GM12874 (cell line): ENCODE results near the gene AMHR2.

Experiments
- TF ChIP-seq, protein P1 (sequence below): IDR thresholded peaks from 2 replicates; pipeline ENCODE4 v1.5.1; 2011; ENCODE audit warnings: low read depth, mild to moderate bottlenecking, control low read depth, low read length, moderate library complexity; ENCODE audit not compliant: insufficient read depth

AMHR2 gene

DNA sequence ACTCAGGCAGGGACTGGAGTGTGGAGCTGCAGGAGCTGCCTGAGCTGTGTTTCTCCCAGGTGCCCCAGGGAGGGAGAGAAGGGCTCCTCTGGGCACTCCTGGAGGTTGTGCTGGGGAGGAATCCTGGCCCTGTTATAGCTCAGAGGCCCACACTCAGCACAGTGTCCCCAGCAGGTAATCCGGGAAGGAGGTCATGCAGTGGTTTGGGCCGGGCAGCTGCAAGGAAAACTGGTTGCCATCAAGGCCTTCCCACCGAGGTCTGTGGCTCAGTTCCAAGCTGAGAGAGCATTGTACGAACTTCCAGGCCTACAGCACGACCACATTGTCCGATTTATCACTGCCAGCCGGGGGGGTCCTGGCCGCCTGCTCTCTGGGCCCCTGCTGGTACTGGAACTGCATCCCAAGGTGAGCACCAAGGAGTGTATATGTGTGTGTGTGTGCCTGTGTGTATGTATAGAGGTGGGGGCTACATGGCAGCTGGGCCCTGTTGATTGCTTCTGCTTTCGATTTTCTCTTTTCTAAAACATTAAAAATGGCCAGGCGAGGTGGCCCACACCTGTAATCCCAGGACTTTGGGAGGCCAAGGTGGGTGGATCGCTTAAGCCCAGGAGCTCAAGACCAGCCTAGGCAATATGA is 2.0 kb downstream of the AMHR2 start:
- TF ChIP-seq, protein P1, sequence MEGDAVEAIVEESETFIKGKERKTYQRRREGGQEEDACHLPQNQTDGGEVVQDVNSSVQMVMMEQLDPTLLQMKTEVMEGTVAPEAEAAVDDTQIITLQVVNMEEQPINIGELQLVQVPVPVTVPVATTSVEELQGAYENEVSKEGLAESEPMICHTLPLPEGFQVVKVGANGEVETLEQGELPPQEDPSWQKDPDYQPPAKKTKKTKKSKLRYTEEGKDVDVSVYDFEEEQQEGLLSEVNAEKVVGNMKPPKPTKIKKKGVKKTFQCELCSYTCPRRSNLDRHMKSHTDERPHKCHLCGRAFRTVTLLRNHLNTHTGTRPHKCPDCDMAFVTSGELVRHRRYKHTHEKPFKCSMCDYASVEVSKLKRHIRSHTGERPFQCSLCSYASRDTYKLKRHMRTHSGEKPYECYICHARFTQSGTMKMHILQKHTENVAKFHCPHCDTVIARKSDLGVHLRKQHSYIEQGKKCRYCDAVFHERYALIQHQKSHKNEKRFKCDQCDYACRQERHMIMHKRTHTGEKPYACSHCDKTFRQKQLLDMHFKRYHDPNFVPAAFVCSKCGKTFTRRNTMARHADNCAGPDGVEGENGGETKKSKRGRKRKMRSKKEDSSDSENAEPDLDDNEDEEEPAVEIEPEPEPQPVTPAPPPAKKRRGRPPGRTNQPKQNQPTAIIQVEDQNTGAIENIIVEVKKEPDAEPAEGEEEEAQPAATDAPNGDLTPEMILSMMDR = no peak

DNA sequence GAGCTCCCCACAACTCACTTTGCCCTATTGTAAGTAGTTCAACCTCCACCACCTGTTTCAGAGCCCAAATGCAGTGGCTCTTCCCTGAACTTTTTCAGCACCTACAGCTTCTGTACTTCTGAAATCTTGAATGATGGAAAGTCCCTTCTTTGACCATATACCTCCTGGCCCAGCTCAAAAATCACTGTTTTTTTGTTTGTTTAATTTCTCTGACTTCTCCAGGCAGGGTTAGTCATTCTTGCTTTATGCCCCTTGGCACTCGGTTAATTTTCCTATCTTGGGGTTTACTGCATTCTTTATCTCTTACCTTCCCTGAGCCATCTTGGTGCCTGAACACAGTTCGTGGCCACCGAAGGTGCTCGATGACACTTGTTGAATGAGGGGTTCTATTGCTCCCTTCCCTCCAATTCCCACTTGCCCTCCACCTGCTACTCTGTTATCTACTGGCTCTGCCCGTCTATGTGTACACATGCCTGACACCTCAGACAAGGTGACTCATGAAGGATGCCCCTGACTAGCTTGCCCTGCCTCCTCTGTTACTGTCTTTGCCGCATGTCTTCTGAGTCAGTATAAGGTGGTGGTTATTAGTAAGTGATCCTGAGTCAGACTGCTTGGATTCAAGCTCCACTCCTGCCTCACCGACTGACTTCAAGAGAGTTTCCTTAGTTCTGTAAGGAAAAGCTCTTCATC is 4.4 kb downstream of the AMHR2 start:
- TF ChIP-seq, protein P1 = no peak

- TF ChIP-seq, protein P1 = no peak
These were observed 5.1 kb downstream of the AMHR2 start for GRCh38 chr12:53428741-53429140.

- TF ChIP-seq, protein P1 = no peak
These were observed 6.5 kb downstream of the AMHR2 start for GRCh38 chr12:53430116-53430515.

DNA sequence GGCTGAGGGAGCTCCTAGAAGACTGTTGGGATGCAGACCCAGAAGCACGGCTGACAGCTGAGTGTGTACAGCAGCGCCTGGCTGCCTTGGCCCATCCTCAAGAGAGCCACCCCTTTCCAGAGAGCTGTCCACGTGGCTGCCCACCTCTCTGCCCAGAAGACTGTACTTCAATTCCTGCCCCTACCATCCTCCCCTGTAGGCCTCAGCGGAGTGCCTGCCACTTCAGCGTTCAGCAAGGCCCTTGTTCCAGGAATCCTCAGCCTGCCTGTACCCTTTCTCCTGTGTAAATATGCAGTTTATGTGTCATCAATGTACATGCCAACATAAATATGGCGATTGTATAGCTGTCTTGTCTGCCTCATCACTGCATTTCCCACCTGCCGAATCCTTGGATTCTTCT is 7.5 kb downstream of the AMHR2 start:
- TF ChIP-seq, protein P1 = no peak

DNA sequence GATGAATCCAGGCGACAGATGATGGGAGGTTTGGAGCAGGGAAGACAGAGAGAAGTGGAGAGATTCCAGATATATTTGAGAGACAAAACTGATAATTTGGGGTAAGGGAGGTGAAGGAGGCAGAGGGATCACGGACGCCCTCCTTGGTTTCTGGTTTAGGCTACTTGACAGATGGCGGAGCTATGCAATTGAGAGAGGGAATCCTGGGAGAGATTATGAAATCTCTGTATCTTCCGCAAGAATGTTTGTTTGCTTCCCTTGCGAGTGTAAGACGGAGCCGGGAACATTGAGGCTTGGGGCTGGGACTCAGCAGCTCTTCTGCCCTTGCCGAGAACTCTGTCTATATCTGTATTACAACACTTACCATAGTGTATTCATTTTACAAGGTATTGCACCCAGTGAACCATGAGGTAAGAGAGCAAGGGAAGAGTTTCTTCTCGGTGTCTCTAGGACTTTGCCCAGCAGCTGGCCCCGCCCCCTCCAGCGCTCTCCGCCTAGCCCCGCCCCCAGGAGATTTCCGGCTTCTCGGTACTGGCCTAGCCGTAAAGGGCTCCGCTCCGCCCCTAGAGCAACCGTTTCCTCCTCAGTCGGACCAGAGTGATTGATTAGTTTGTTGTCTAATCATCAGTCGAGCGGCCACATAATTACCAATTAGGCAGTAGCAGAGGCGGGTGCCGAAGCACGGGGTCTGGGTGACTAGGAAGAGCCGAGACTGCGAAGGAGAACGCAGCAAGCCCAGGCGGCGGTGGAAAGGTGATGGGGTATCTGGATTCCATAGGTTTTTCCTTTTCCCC is 17.6 kb downstream of the AMHR2 start, which contains the start of gene PRR13:
TSS of gene PRR13 (plus strand) at position 695 of the 794 bp plus-strand sequence. CDS start 981 bp downstream, outside the sequence.
- TF ChIP-seq, protein P1 = no peak

DNA sequence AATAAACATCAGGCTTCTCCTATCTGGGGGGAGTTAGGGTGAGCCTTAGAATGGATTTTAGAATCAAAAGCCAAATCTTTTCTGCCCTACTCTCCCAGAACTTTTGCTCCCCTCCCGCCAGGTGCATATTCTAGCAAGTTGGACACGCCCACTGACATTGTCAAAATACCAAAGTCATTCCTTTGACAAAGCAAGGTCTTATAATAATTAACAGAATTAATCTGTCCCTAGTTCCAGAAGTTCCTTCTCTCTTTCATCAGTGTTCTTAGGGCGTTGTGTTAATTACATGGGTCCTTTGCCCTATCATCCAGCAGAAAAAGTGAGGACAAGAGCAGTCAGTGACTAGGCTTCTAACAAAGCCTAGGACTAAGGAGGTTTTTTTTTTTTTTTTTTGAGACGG is 20.3 kb downstream of the AMHR2 start:
- TF ChIP-seq, protein P1 = no peak
